Spleen (tissue), 7 donors: Measurements from ENCODE around the gene P2RY14.

Experiments
- CTCF ChIP-seq, 11 experiments: fragments of 200-600 bp in 7 of 11; fragments of 450-650 bp in 4 of 11; sonication (generic) in 4 of 11; IDR thresholded peaks in 8 of 11; conservative IDR thresholded peaks in 3 of 11; 1 replicate in 7 of 11; 2 replicates in 4 of 11; pipeline versions ENCODE4 v1.4.0 to v1.8.0; 2016 to 2021; ENCODE audit warnings: antibody characterized with exemption in 11 of 11, inconsistent platforms in 4 of 11, mild to moderate bottlenecking in 1 of 11
- POLR2A ChIP-seq, 3 donors: fragments of 450-650 bp; IDR thresholded peaks; one replicate each; pipeline ENCODE4 v1.5.1; 2017; ENCODE audit warnings: antibody characterized with exemption in 3 of 3, mild to moderate bottlenecking in 1 of 3
- POLR2AphosphoS5 ChIP-seq, 3 donors: sonication (generic); formaldehyde crosslinking; IDR thresholded peaks; one replicate each; pipeline ENCODE4 v1.5.1; 2017; ENCODE audit warnings: antibody characterized with exemption in 3 of 3
- donor health status: DM: no; HTN: no; CAD: no; lungs with moderate emphysema.
- donor health status: DM: no; HTN: no; CAD: no.
- donor health status: DM: no; HTN: no; CAD: no.

GRCh38 chr3:151305060-151305774 is 26.9 kb upstream of the P2RY14 start:
- no peak for TF ChIP-seq POLR2AphosphoS5 (IDR thresholded peaks at IDR 0.05)
- no peak for TF ChIP-seq CTCF (IDR thresholded peaks at IDR 0.05 in 8 of 11, conservative IDR thresholded peaks at IDR 0.05 in 3 of 11)
- TF ChIP-seq POLR2A (IDR thresholded peaks at IDR 0.05): no peak
